ENCODE measurements around the gene KCND3. TPM values are rescaled to one million over a fixed set of nuclear protein-coding genes. Genes with fewer than 3 reads are reported as not detected.

The KCND3 gene
- total and polyA plus RNA-seq, 2 donors (not counting 3 experiments of a cell fraction or from before 2014, with no cell fraction given): 0.03 TPM; not detected in 1

DNA sequence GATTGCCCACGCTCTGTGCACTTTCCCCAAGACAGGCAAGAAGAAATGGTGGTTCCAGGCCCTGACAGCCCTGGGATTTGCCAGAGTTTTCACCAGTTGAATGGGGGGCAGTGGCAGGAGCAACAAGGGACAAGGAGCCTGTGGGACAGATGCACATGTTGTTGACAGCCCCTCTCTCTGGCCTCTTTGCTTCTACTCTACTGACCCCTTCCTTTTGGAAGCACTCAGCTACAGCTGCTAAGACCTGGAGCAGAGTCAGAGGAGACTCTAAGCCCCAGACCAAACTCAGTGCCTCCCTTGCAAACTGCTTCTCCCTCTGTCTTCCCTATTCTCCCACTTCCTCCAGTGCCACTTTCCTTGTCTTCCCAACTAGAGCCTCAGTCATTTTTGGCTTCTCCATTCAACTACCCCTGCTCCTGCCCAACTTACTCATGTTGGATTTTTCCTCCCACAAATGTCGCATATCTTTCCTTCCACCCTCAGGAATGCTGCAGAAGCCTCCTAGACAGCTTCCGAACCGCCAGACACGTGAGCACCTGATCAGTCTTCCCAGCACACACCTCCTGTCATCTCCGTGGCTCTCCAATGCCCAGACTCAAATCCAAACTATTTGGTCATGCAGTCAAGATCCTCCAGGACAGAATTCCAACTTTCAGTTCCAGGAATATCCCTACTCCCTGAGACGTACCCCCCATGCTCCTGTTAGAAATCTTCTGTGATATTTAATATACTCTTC is 259.4 kb downstream of the KCND3 start:
- Histone ChIP-seq H3K9ac (replicated peaks; ENCODE audit: extremely low read depth, insufficient read depth, low read length) (no peak overlapping the region), H3K27ac (ENCODE audit: insufficient read depth, low read depth, low read length) (no peak overlapping the region), H3K9me3 (replicated peaks; ENCODE audit: control insufficient read depth, insufficient read depth, low read length) (no peaks in the 10 kb centered on the region), H3K4me3 (replicated peaks in 1 of 3; ENCODE audit: insufficient read depth in 1 of 3, low read depth in 1 of 3, low read length in 3 of 3) (no peak overlapping the region), H3K4me1 (ENCODE audit: control insufficient read depth, extremely low read depth, insufficient read depth, low read length) (peaks cover 22% of the 10 kb centered on the region), H3K9me1 (replicated peaks; ENCODE audit: control insufficient read depth, extremely low read depth, insufficient read depth, low read length) (no peaks in the 10 kb centered on the region), H3K4me2 (ENCODE audit: insufficient read depth, low read length) (no peak overlapping the region), H3K27me3 (ENCODE audit: control insufficient read depth in 2 of 2, insufficient read depth in 2 of 2, low read length in 2 of 2) (no peaks in the 10 kb centered on the region), H2AFZ (ENCODE audit: low read depth, low read length) (no peak overlapping the region), H4K20me1 (replicated peaks; ENCODE audit: control insufficient read depth, extremely low read depth, insufficient read depth, low read length) (no peaks in the 10 kb centered on the region), H3K79me2 (ENCODE audit: control insufficient read depth, insufficient read depth, low read length) (no peaks in the 10 kb centered on the region), H3K36me3 (ENCODE audit: control insufficient read depth in 2 of 2, extremely low read depth in 1 of 2, insufficient read depth in 2 of 2, low read length in 2 of 2) (no peaks in the 10 kb centered on the region)
- POLR2A ChIA-PET: no interaction called here
- no peak for DNase-seq (ENCODE audit: low read depth, low spot score)
- no TSS peak for BruUV-seq (replicated peaks)
- CTCF ChIA-PET: interaction anchor here (2.2 kb wide), 1 partner anchor 15 kb away, joined by 14 read pairs; no protein-coding TSS in a partner anchor
- FAIRE-seq: no peak
- intact Hi-C loops (cut with micrococcal nuclease) (loop anchor here (10.0 kb wide), 1 partner anchor 765 kb away; the partner anchor contains the start of gene LRIF1), dilution Hi-C loops (cut with MboI; ENCODE audit: extremely low pct_ligation_motif_present, low sequenced_read_pairs) (no loop called here)
- TF ChIP-seq MYC (IDR thresholded peaks at IDR 0.05; ENCODE audit: low read depth, low read length) (no peak), GATA2 (IDR thresholded peaks at IDR 0.05; ENCODE audit: insufficient read depth, insufficient read length, low read depth, low read length) (no peak), POLR2AphosphoS5 (IDR thresholded peaks at IDR 0.05; ENCODE audit: insufficient read depth, low read depth, low read length) (no peak), EZH2 (IDR thresholded peaks at IDR 0.05; ENCODE audit: borderline replicate concordance, low read depth, low read length, severe bottlenecking) (no peak), FOS (IDR thresholded peaks at IDR 0.05; ENCODE audit: borderline replicate concordance, insufficient read depth, low read length) (no peak), JUN (IDR thresholded peaks at IDR 0.05; ENCODE audit: borderline replicate concordance, insufficient read depth, insufficient read length, low read depth) (no peak), POLR2A (IDR thresholded peaks at IDR 0.05; ENCODE audit: low read depth, low read length) (no peak)
- TF ChIP-seq, protein P1, sequence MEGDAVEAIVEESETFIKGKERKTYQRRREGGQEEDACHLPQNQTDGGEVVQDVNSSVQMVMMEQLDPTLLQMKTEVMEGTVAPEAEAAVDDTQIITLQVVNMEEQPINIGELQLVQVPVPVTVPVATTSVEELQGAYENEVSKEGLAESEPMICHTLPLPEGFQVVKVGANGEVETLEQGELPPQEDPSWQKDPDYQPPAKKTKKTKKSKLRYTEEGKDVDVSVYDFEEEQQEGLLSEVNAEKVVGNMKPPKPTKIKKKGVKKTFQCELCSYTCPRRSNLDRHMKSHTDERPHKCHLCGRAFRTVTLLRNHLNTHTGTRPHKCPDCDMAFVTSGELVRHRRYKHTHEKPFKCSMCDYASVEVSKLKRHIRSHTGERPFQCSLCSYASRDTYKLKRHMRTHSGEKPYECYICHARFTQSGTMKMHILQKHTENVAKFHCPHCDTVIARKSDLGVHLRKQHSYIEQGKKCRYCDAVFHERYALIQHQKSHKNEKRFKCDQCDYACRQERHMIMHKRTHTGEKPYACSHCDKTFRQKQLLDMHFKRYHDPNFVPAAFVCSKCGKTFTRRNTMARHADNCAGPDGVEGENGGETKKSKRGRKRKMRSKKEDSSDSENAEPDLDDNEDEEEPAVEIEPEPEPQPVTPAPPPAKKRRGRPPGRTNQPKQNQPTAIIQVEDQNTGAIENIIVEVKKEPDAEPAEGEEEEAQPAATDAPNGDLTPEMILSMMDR (IDR thresholded peaks at IDR 0.05; ENCODE audit: extremely low read depth in 1 of 2, insufficient read depth in 1 of 2, low read depth in 1 of 2, low read length in 2 of 2): no peak

Measured in endothelial cell of umbilical vein (primary cell).